ENCODE data around the gene ELL2.

ELL2 gene

DNA sequence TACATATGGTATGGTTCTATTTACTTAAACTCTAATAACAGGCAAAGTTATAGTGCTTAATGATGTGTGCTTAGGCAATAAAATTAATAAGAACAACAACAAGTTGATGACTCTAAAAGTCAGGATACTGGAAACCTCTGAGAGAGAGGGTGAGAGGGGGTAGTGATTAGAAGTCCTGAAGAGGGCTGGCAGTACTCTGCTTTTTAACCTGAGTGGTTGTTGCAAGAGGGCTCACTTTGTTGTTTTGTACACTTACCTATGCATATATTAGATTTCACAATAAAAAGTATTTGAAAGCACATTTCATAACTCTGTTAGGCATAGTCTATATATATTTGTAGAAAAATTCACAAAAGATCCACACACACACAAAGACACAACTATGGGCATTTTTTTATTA, 21.4 kb upstream of the ELL2 start:
- H3K9ac ChIP-seq (ENCODE audit: low read length in 2 of 2) = no peak overlapping the region
- no peaks in the 10 kb centered on the region for H3K4me1 ChIP-seq (ENCODE audit: control insufficient read depth, insufficient read depth, low read length)
- no peaks in the 10 kb centered on the region for H3K36me3 ChIP-seq (ENCODE audit: control insufficient read depth in 2 of 2, insufficient read depth in 2 of 2, low read length in 2 of 2)
- H3K4me3 ChIP-seq (ENCODE audit: low read length in 2 of 2) = no peak overlapping the region
- H3K9me3 ChIP-seq (ENCODE audit: control insufficient read depth in 2 of 2, low read length in 2 of 2) = no peaks in the 10 kb centered on the region
- no peaks in the 10 kb centered on the region for H3K27me3 ChIP-seq (ENCODE audit: control insufficient read depth in 1 of 2, insufficient read depth in 2 of 2, low read length in 2 of 2)
- no peak overlapping the region for H3K27ac ChIP-seq (ENCODE audit: low read length)

DNA sequence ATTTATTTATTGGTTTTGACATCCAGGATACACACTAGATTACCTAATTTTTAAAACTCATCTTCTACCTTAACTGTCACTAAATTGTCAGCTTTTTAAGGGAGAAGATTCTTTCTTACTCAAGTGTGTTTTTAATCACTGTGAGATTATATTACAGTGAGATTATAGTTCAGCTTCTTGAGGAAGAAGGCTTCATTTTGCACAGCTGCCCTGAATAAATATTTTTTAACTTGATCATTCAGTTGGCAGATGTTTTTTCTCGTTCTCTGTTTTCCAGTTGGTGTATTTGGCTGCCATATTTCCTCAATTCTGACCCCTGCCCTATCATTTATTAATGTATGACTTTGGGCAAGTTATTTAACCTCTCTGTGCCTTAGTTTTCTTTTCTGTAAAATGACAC, 15.0 kb upstream of the ELL2 start:
- H3K4me3 ChIP-seq (ENCODE audit: low read length in 2 of 2) = no peak overlapping the region
- H3K9me3 ChIP-seq (ENCODE audit: control insufficient read depth in 2 of 2, low read length in 2 of 2) = no peaks in the 10 kb centered on the region
- H3K27ac ChIP-seq (ENCODE audit: low read length) = no peak overlapping the region
- no peaks in the 10 kb centered on the region for H3K4me1 ChIP-seq (ENCODE audit: control insufficient read depth, insufficient read depth, low read length)
- no peak overlapping the region for H3K9ac ChIP-seq (ENCODE audit: low read length in 2 of 2)
- no peaks in the 10 kb centered on the region for H3K36me3 ChIP-seq (ENCODE audit: control insufficient read depth in 2 of 2, insufficient read depth in 2 of 2, low read length in 2 of 2)
- H3K27me3 ChIP-seq (ENCODE audit: control insufficient read depth in 1 of 2, insufficient read depth in 2 of 2, low read length in 2 of 2) = no peaks in the 10 kb centered on the region

DNA sequence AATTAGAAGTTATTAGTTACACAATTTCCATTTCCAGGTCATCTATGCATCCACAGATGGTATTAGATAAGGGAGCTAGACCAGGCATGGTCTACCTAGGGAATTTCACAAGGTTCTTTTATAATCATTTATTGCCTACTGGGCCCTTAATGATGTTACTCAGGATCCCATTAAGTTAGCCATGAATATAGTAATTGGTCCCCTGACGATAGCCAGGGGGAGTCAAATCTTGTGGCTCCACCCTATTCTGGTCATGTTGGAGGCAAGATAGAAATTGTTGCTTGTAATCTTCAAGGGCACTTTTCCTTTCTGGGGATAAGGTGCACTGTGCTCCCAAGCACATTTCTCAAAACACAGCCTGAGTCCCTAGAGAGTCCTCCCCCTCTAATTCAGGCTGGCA, 14.1 kb upstream of the ELL2 start:
- Histone ChIP-seq H3K9ac (ENCODE audit: low read length in 2 of 2) (no peak overlapping the region), H3K4me3 (ENCODE audit: low read length in 2 of 2) (no peak overlapping the region), H3K4me1 (ENCODE audit: control insufficient read depth, insufficient read depth, low read length) (no peaks in the 10 kb centered on the region), H3K36me3 (ENCODE audit: control insufficient read depth in 2 of 2, insufficient read depth in 2 of 2, low read length in 2 of 2) (no peaks in the 10 kb centered on the region), H3K9me3 (ENCODE audit: control insufficient read depth in 2 of 2, low read length in 2 of 2) (no peaks in the 10 kb centered on the region), H3K27me3 (ENCODE audit: control insufficient read depth in 1 of 2, insufficient read depth in 2 of 2, low read length in 2 of 2) (no peaks in the 10 kb centered on the region), H3K27ac (ENCODE audit: low read length) (no peak overlapping the region)

DNA sequence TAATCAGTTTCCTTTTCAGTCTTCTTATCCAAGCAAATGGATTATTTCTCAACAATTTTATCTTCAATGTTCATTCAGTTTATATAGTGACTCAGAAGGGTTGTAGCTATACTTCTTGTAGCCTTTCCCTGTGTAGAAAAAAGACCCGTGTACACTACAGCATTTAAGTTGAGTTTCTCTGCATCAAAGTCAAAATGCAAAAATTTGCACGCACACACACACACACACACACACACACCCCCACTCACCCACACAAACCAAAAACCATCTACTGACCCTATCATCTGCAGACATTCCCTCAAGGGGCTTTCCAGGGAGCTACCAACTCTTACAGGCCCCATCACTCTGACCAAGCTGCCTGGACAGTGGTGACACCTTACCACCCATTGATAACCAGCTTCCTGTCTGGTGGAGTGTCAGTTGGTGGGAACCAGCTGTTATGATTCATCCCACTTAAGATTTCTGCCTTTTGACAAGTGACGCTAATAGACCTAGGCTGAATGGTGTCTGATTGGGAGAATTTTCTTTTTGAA, 12.2 kb upstream of the ELL2 start:
- Histone ChIP-seq H3K9me3 (ENCODE audit: control insufficient read depth in 2 of 2, low read length in 2 of 2) (no peaks in the 10 kb centered on the region), H3K4me3 (ENCODE audit: low read length in 2 of 2) (no peak overlapping the region), H3K4me1 (ENCODE audit: control insufficient read depth, insufficient read depth, low read length) (no peaks in the 10 kb centered on the region), H3K9ac (ENCODE audit: low read length in 2 of 2) (no peak overlapping the region), H3K36me3 (ENCODE audit: control insufficient read depth in 2 of 2, insufficient read depth in 2 of 2, low read length in 2 of 2) (no peaks in the 10 kb centered on the region), H3K27me3 (ENCODE audit: control insufficient read depth in 1 of 2, insufficient read depth in 2 of 2, low read length in 2 of 2) (no peaks in the 10 kb centered on the region), H3K27ac (ENCODE audit: low read length) (no peak overlapping the region)

- Histone ChIP-seq H3K9ac (ENCODE audit: low read length in 2 of 2) (no peak overlapping the region), H3K27me3 (ENCODE audit: control insufficient read depth in 1 of 2, insufficient read depth in 2 of 2, low read length in 2 of 2) (no peaks in the 10 kb centered on the region), H3K36me3 (ENCODE audit: control insufficient read depth in 2 of 2, insufficient read depth in 2 of 2, low read length in 2 of 2) (no peaks in the 10 kb centered on the region), H3K27ac (ENCODE audit: low read length) (no peak overlapping the region), H3K9me3 (ENCODE audit: control insufficient read depth in 2 of 2, low read length in 2 of 2) (no peaks in the 10 kb centered on the region), H3K4me1 (ENCODE audit: control insufficient read depth, insufficient read depth, low read length) (no peaks in the 10 kb centered on the region), H3K4me3 (ENCODE audit: low read length in 2 of 2) (no peak overlapping the region)
Measured at GRCh38 chr5:95972196-95972595, 10.5 kb upstream of the ELL2 start.

DNA sequence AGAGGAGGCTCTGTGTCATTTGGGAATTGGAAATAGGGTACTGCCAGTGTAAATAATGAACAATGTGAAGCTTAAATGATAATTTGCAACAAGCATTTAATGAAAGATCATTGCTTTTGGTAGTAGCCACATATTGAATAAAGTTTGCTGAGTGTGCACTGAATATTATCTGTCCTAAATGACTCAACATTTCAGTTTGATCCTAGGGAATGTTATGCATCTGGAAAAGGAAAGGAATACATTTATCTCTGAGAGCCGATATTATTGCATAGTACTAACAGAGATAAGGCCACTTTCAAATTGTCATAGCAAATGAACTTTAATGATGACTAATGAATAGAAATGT, 8.7 kb upstream of the ELL2 start:
- Histone ChIP-seq H3K4me1 (ENCODE audit: control insufficient read depth, insufficient read depth, low read length) (no peaks in the 10 kb centered on the region), H3K27ac (ENCODE audit: low read length) (no peak overlapping the region), H3K36me3 (ENCODE audit: control insufficient read depth in 2 of 2, insufficient read depth in 2 of 2, low read length in 2 of 2) (no peaks in the 10 kb centered on the region), H3K9me3 (ENCODE audit: control insufficient read depth in 2 of 2, low read length in 2 of 2) (no peaks in the 10 kb centered on the region), H3K4me3 (ENCODE audit: low read length in 2 of 2) (no peak overlapping the region), H3K9ac (ENCODE audit: low read length in 2 of 2) (no peak overlapping the region), H3K27me3 (ENCODE audit: control insufficient read depth in 1 of 2, insufficient read depth in 2 of 2, low read length in 2 of 2) (no peaks in the 10 kb centered on the region)

DNA sequence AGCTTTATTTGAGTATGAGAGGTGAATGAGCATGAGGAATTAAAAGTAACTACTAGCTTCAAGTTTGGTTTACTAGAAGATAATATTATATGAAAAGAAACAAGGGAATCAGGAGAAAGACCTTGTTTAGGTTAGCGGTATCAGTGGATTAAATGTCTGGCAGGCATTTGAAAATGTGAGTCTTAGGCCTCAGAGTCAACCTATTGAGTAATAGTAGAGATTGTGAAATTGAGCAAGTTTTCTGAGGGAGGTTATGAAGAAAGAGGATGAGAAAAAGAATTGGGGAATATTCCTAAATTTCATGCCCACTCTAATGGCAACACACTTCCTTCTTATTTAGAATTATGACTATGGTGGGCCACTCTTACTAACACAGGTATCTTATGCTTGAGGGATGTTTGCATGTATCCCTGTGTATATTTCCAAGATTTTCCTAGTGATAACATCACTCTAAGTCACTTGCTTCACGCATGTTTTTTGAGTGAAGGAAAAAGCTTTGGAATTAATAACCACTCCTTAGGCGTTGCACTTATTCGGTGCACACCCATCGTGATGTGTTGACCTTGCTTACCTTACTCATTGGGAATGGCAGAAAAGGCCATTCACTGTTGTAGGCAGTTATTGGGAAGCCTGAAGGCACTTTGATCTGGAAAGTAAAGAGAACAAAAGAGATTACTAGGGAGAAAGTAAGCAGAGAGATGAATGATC, 8.2 kb upstream of the ELL2 start:
- Histone ChIP-seq H3K9me3 (ENCODE audit: control insufficient read depth in 2 of 2, low read length in 2 of 2) (no peaks in the 10 kb centered on the region), H3K4me1 (ENCODE audit: control insufficient read depth, insufficient read depth, low read length) (no peaks in the 10 kb centered on the region), H3K27me3 (ENCODE audit: control insufficient read depth in 1 of 2, insufficient read depth in 2 of 2, low read length in 2 of 2) (no peaks in the 10 kb centered on the region), H3K9ac (ENCODE audit: low read length in 2 of 2) (no peak overlapping the region), H3K27ac (ENCODE audit: low read length) (no peak overlapping the region), H3K4me3 (ENCODE audit: low read length in 2 of 2) (no peak overlapping the region), H3K36me3 (ENCODE audit: control insufficient read depth in 2 of 2, insufficient read depth in 2 of 2, low read length in 2 of 2) (no peaks in the 10 kb centered on the region)

DNA sequence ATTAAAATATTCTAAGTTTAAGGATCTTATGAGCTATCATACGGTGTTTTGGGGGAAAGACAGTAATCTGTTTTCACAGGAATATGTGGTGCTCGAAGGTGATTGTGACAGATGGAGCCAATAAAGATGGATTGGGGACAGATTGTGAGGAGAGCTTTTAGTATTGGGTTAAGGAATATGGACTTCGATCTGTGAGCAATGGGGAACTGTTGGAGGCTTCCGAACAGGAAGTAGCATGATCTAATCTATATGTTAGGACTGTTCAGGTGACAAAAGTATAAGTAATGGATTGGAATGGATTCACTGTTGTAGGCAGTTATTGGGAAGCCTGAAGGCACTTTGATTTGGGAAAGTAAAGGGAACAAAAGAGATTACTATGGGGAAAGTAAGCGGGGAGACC, 7.4 kb upstream of the ELL2 start:
- Histone ChIP-seq H3K36me3 (ENCODE audit: control insufficient read depth in 2 of 2, insufficient read depth in 2 of 2, low read length in 2 of 2) (no peaks in the 10 kb centered on the region), H3K4me3 (ENCODE audit: low read length in 2 of 2) (no peak overlapping the region), H3K9ac (ENCODE audit: low read length in 2 of 2) (no peak overlapping the region), H3K27me3 (ENCODE audit: control insufficient read depth in 1 of 2, insufficient read depth in 2 of 2, low read length in 2 of 2) (no peaks in the 10 kb centered on the region), H3K9me3 (ENCODE audit: control insufficient read depth in 2 of 2, low read length in 2 of 2) (no peaks in the 10 kb centered on the region), H3K27ac (ENCODE audit: low read length) (no peak overlapping the region), H3K4me1 (ENCODE audit: control insufficient read depth, insufficient read depth, low read length) (no peaks in the 10 kb centered on the region)

GRCh38 chr5:95967236-95967635, 5.6 kb upstream of the ELL2 start:
- no peak overlapping the region for H3K9ac ChIP-seq (ENCODE audit: low read length in 2 of 2)
- H3K4me1 ChIP-seq (ENCODE audit: control insufficient read depth, insufficient read depth, low read length) = no peaks in the 10 kb centered on the region
- H3K27me3 ChIP-seq (ENCODE audit: control insufficient read depth in 1 of 2, insufficient read depth in 2 of 2, low read length in 2 of 2) = no peaks in the 10 kb centered on the region
- H3K27ac ChIP-seq (ENCODE audit: low read length) = no peak overlapping the region
- no peaks in the 10 kb centered on the region for H3K36me3 ChIP-seq (ENCODE audit: control insufficient read depth in 2 of 2, insufficient read depth in 2 of 2, low read length in 2 of 2)
- no peak overlapping the region for H3K4me3 ChIP-seq (ENCODE audit: low read length in 2 of 2)
- H3K9me3 ChIP-seq (ENCODE audit: control insufficient read depth in 2 of 2, low read length in 2 of 2) = no peaks in the 10 kb centered on the region

DNA sequence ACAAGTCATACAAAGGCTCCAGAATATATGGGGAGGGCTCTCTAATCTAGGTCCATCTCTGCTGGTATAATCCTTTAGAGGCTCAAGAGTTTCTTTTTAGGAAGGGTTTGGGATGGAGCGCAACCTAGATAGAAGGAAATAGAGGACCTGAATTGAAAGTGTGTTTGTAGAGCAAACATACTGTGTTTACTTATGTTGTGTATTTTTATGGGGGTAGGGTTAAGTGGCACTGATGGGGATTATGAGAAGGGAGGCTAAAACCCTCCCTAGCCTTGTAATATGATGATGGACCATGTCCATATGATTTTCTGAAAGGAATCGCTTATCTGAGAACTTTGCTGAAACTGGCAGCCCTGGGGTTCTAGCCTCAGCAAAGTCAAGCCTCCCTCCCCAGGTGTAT, 4.4 kb upstream of the ELL2 start:
- H3K27me3 ChIP-seq (ENCODE audit: control insufficient read depth in 1 of 2, insufficient read depth in 2 of 2, low read length in 2 of 2) = no peaks in the 10 kb centered on the region
- no peak overlapping the region for H3K27ac ChIP-seq (ENCODE audit: low read length)
- H3K9me3 ChIP-seq (ENCODE audit: control insufficient read depth in 2 of 2, low read length in 2 of 2) = no peaks in the 10 kb centered on the region
- H3K36me3 ChIP-seq (ENCODE audit: control insufficient read depth in 2 of 2, insufficient read depth in 2 of 2, low read length in 2 of 2) = no peaks in the 10 kb centered on the region
- H3K4me1 ChIP-seq (ENCODE audit: control insufficient read depth, insufficient read depth, low read length) = no peaks in the 10 kb centered on the region
- no peak overlapping the region for H3K4me3 ChIP-seq (ENCODE audit: low read length in 2 of 2)
- no peak overlapping the region for H3K9ac ChIP-seq (ENCODE audit: low read length in 2 of 2)

DNA sequence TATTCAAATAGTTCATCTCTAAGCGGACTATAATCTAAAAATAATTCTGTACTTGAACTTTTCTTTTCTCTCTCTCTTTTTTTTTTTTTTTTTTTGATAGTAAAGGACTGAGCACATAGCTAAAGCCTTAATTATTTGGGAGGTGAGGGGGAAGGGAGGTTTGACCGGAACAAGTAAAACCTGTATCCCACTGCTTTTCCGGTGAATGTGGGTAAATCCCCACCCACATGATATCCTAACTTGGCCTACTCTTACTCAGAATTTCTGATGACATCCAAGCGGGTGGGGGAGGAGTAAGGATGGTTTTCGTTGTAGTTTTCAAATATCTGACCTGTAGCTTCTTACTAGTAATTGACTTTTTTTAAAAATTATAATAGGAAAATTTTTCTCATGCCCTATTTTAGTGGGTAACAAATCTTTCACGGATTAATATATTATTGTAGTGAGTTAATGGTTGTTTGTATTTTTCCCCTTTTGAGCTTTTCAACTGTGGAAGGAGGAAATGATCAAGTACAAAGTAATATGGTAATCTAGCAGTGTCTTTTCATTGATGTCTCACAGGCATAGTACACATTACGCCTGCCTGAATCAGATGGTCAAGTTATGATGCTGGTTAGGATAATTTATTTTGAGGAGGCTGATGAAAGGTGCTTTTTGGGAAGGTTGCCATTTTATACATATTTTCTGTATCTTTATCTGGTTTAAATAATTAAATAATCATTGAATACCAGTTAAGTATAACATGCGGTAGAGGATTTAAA, 2.2 kb upstream of the ELL2 start:
- Histone ChIP-seq H3K9me3 (ENCODE audit: control insufficient read depth in 2 of 2, low read length in 2 of 2) (no peaks in the 10 kb centered on the region), H3K9ac (ENCODE audit: low read length in 2 of 2) (no peak overlapping the region), H3K36me3 (ENCODE audit: control insufficient read depth in 2 of 2, insufficient read depth in 2 of 2, low read length in 2 of 2) (peaks cover 0 to 5% of the 10 kb centered on the region in 2 donors), H3K27me3 (ENCODE audit: control insufficient read depth in 1 of 2, insufficient read depth in 2 of 2, low read length in 2 of 2) (no peaks in the 10 kb centered on the region), H3K4me1 (ENCODE audit: control insufficient read depth, insufficient read depth, low read length) (peaks cover 12% of the 10 kb centered on the region), H3K27ac (ENCODE audit: low read length) (peak overlapping the region; percentile 3), H3K4me3 (ENCODE audit: low read length in 2 of 2) (no peak overlapping the region)
